ENCODE data around the gene PLA2G4F. TPM values are rescaled to one million over a fixed set of nuclear protein-coding genes. Genes with fewer than 3 reads are reported as not detected.
A peak's percentile ranks its signal among the peaks of the same experiment; 100 is the strongest.

The PLA2G4F gene
- total RNA-seq, 4 donors from 2014 or later: 3.9 to 24.8 (median 14.1) TPM

GRCh38 chr15:42150219-42150970, 6.0 kb downstream of the PLA2G4F start:
- peak; percentile 52 to 53 for DNase-seq
- no peak overlapping the region for H3K27ac ChIP-seq
- 54 to 60% methylated on average over 6 to 14 of the region's 17 CpGs for WGBS, 2 donors

DNA sequence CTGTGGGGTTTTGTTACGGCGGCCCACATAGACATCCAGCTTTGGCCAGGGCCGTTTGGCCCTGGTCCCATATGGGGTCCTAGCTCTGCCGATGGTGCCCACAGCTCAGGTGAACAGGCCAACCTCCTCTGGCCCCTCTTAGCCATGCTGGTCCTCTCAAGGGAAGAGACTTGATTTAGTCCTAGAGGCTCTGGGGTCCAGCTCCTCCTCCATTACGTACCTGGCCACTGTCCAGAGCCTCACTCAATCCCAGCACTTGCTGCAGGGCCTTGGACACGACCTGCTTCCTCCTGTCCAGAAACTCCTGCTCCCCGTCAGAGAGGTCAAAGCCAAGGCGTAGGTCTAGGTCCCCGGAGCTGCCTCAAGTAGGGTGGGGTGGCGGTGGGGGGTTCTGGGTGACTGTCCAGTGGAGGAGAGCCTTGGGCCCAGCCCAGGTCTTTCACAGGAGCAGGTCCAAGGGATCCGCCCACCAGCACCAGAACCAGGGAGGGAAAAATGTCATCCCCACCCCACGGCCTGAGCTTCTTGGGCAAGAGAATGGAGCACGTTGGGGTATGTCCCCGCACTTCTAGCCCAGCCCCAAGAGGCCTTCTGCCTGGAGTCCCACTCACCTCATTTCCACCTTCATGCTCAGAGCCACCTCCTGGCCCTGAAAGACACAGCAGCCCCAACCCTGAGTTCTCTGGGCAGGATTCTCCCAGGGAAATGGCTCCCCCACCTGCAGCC, 6.8 kb downstream of the PLA2G4F start:
- Histone ChIP-seq H3K4me3 (replicated peaks in 1 of 3) (no peak overlapping the region), H3K4me1 (peaks cover 24 to 39% of the 10 kb centered on the region in 2 donors), H3K27me3 (no peaks in the 10 kb centered on the region), H3K27ac (no peak overlapping the region), H3K36me3 (no peaks in the 10 kb centered on the region), H3K9me3 (no peaks in the 10 kb centered on the region)
- no peak for DNase-seq
- TF ChIP-seq POLR2A (IDR thresholded peaks at IDR 0.05) (no peak), CTCF (IDR thresholded peaks at IDR 0.05) (no peak)
- intact Hi-C loops (cut with DNase I): no loop called here
- 73 to 92% methylated on average over 12 to 14 of the region's 14 CpGs for WGBS, 2 donors

More at GRCh38 chr15:42150219-42150970, 6.0 kb downstream of the PLA2G4F start:
- no peak overlapping the region for H3K4me3 ChIP-seq (replicated peaks in 1 of 3)
- peaks cover 24 to 46% of the 10 kb centered on the region in 2 donors for H3K4me1 ChIP-seq
- no peaks in the 10 kb centered on the region for H3K36me3 ChIP-seq
- intact Hi-C loops (cut with DNase I): no loop called here
- no peaks in the 10 kb centered on the region for H3K9me3 ChIP-seq
- H3K27me3 ChIP-seq: no peaks in the 10 kb centered on the region
- TF ChIP-seq POLR2A (IDR thresholded peaks at IDR 0.05) (no peak), CTCF (IDR thresholded peaks at IDR 0.05) (no peak)

DNA sequence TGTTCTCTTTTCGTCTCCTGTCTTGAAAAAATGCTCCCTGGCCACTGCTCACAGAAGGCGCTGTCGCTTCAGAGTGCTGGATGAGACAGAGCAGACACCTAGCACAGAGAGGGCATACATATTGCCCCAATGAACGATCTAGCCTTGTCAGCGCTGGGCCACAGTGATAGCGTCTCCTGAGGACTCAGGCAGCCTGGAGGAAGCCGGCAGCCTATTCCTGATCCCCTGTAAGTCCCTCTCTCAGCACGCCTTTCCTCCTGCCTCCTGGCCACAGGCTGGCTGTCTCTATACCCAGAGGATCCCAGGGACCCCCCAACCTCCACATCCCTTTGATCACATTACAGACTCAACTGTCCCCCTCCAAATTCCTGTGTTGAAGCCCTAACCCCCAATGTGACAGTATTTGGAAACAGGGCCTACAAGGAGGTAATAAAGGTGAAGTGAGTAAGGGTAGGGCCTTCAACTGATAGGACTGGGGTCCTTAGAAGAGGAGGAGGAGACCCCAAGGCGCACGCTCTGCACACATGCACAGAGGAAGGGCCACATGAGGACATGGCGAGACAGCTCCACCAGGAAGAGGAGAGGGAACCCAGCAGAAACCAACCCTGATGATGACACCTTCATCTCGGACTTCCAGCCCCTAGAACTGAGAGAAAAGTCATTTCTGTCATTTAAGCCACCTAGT, 7.5 kb downstream of the PLA2G4F start:
- no peaks in the 10 kb centered on the region for H3K27me3 ChIP-seq
- peaks cover 18 to 32% of the 10 kb centered on the region in 2 donors for H3K4me1 ChIP-seq
- H3K4me3 ChIP-seq (replicated peaks in 1 of 3): no peak overlapping the region
- TF ChIP-seq CTCF (IDR thresholded peaks at IDR 0.05) (no peak), POLR2A (IDR thresholded peaks at IDR 0.05) (no peak)
- no peaks in the 10 kb centered on the region for H3K36me3 ChIP-seq
- WGBS, 2 donors: 91 to 97% methylated on average over 12 of the region's 12 CpGs
- no peak overlapping the region for H3K27ac ChIP-seq
- intact Hi-C loops (cut with DNase I): no loop called here
- no peak for DNase-seq
- no peaks in the 10 kb centered on the region for H3K9me3 ChIP-seq

DNA sequence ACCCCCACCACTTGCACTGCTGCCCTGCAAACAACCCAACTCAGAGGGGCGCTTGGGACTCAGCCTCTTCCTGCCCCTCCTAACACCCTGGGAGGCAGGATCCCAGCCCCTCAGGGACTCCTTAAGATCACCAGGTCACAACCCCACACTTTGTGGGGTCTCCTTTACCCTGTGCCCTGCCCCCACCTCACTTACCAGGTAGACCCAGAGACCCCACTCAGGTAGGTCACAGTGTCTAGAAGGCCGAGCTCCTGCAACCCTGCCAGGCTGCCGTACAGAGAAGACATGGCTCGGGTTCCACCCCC, 9.1 kb downstream of the PLA2G4F start:
- intact Hi-C loops (cut with DNase I): no loop called here
- DNase-seq: no peak
- Histone ChIP-seq H3K27me3 (no peaks in the 10 kb centered on the region), H3K4me1 (peaks cover 13 to 21% of the 10 kb centered on the region in 2 donors), H3K4me3 (replicated peaks in 1 of 3) (no peak overlapping the region), H3K9me3 (no peaks in the 10 kb centered on the region), H3K27ac (no peak overlapping the region), H3K36me3 (no peaks in the 10 kb centered on the region)
- 88 to 100% methylated on average over 3 to 4 of the region's 4 CpGs for WGBS, 2 donors
- TF ChIP-seq CTCF (IDR thresholded peaks at IDR 0.05) (no peak), POLR2A (IDR thresholded peaks at IDR 0.05) (no peak)
